NCI-H82 treated with DMSO at 0.1 percent for 48 hours (cell line): Measurements from ENCODE around the gene TMPRSS11E.
"Not testable (repeated sequence)": the region's sequence is repeated elsewhere in the genome, so short reads cannot be mapped to it uniquely, and the experiment has no call there.

Experiments used
- DNase-seq: peaks from one replicate; lab custom pipeline; 2025; ENCODE audit not compliant: unreplicated experiment; lab: John Stamatoyannopoulos, UW

Gene TMPRSS11E, protein sequence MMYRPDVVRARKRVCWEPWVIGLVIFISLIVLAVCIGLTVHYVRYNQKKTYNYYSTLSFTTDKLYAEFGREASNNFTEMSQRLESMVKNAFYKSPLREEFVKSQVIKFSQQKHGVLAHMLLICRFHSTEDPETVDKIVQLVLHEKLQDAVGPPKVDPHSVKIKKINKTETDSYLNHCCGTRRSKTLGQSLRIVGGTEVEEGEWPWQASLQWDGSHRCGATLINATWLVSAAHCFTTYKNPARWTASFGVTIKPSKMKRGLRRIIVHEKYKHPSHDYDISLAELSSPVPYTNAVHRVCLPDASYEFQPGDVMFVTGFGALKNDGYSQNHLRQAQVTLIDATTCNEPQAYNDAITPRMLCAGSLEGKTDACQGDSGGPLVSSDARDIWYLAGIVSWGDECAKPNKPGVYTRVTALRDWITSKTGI

DNA sequence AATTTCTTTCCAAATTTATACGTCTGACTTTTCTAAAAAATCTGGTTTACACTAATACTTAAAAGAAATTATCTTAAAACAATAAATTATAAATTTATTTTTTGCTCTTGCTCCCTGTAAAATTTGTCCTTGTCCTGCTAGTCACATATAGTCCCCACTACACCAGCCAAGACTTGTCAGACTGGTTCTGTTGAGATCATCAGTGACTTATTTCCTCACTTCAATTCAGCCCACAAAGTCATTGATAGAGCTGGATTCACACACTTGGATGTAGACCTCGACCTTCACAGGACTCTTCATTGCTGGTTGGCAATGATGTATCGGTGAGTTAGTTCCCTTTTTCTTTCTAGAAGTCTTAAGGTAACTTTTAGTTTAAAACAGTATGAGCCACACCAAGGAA is at the start of gene TMPRSS11E:
Gene TMPRSS11E, plus strand, starts transcription at position 263 of the 400 bp plus-strand sequence. Its CDS starts 50 bp downstream, at position 313.
- DNase-seq = no peak

DNA sequence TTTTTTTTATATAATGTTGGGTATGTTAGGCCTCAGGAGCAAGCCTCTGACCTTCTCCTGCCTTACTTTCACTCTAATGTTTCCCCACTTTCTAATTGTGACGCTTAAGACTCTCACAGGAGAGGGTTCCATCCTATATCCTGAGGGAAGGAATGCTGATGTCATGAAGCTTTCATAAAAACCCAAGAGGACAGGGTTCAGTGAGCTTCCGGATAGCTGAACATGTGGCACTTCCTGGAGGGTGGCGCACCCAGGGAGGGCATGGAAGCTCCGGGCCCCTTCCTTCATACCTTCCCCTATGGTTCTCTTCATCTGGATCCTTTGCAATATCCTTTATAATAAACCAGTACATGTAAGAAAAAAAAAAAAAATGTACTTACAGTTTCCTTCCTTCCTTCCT is 48.0 kb upstream of the TMPRSS11E start:
- no peak for DNase-seq

DNA sequence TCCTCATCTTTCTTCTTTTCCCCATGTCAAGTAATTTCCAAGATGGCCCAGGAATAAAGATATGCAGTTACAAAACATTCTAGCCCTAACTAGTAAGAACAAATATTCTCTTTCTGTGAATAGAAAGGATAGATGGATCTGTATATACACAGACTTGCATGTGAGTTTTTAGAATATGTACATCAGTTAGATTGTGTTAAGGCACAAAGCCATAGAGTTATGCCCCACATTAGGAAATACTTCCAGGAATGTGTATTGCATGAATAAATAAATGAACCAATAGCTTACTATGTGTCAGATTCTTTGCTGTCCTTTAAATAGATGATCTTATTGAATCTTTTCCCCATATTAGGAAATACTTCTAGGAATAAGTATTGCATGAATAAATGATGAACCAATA is 46.0 kb upstream of the TMPRSS11E start:
- DNase-seq = no peak

DNA sequence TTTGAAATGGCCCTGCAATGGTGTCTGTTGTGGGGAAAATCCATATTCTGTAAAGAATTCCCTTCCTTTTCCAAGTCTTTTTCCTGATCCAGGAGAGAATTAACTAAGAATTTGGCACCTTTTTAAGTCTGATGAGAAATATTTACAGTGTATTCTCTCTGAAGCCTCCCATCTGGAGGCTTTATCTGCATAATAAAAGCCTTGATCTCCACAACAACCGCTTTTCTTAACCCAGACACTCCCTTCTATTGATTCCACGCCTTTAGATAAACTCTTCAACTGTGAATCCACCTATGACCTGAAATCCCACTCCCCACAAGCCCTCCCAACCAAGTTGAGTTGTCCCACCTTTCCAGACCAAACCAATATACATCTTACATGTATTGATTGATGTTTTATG is 43.1 kb upstream of the TMPRSS11E start:
- DNase-seq = no peak

DNA sequence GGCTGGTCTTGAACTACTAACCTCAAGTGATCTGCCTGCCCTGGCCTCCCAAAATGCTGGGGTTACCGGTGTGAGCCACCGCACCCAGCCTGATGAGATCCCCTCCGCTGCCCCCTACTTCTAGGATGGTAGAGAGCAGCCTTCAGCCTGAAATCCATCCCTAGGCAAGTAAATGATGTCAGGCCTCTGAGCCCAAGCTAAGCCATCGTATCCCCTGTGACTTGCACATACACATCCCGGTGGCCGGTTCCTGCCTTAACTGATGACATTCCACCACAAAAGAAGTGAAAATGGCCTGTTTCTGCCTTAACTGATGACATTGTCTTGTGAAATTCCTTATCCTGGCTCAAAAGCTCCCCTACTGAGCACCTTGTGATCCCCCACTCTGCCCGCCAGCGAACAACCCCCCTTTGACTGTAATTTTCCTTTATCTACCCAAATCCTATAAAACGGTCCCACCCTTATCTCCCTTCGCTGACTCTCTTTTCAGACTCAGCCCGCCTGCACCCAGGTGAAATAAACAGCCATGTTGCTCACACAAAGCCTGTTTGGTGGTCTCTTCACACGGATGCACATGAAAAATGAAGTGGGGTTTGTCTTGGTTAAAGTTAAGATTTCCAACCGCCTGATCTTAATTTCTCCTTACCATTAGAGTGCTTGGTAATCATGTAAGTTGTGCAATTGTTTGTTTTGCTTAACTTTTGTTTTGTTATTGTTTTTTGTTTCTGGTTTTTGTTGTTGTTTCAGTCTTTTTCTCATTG is 41.4 kb upstream of the TMPRSS11E start:
- DNase-seq = not testable (repeated sequence)

DNA sequence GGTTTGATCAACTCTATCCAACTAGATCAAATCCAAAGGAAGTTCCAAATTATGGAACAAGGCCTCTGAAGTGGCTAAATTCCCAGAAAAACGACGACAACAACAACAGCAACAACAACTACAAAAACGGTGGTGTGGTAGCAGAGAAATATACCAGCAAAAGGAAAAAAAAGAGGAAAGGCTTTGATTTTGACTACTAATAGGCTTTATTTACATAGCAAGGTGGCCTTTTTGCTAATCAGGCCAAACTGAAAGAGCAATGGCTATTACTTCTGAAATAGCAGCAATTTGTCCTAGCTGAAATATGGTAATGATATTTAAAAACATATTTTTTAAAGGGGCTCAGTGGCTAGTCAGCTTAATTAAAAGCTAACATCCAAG is 40.8 kb upstream of the TMPRSS11E start:
- DNase-seq = no peak

DNA sequence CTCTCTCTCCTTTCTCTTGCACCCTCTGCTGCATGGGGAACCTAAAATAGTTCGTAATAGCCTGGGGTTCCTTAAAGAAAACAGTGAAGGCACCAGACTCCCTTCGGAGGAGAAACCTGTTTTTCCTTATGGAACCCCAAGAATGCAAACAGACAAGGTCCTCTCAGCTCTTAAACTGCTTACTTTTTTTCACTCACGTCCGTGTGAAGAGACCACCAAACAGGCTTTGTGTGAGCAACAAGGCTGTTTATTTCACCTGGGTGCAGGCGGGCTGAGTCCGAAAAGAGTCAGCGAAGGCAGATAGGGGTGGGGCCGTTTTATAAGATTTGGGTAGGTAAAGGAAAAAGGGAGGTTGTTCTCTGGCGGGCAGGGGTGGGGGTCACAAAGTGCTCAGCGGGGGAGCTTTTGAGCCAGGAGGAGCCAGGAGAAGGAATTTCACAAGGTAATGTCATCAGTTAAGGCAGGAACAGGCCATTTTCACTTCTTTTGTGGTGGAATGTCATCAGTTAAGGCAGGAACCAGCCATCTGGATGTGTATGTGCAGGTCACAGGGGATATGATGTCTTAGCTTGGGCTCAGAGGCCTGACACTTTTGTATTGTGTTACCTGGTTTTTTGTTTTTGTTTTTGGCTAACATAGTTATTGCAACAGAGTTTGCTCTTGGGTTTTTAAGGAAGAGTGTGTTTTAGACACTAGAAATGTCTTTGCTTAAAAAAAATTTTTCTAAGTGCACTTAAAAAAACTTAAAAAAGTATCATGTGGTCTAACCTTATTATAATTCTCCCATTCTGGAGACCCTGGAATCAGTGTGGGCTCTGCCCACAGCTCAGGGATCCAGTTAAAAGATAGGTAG is 40.0 kb upstream of the TMPRSS11E start:
- not testable (repeated sequence) for DNase-seq

DNA sequence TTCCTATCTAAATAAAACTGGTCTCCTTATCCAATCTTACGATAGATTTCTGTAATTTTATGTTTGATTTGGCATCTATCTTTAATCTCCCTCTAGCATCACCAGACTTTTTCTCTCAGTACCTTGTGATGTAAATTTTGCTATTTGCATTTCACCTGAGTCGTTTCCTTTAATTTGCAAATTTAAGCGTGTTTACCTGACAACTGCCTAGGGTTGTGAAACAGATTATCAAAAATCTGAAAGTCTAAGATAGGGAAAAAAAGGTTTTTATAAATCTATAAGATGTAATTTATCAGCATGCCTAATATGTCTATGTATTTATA is 39.4 kb upstream of the TMPRSS11E start:
- no peak for DNase-seq

DNA sequence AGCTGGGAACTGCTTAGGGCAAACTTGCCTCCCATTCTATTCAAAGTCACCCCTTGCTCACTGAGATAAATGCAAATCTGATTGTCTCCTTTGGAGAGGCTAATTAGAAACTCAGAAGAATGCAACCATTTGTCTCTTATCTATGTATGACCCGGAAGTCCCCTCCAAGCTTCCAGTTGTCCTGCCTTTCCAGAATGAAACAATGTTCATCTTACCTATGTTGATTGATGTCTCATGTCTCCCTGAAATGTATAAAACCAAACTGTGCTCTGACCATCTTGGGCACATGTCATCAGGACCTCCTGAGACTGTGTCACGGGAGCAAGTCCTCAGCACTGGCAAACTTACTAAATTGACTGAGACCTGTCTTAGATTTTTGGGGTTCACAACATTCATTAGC is 37.1 kb upstream of the TMPRSS11E start:
- no peak for DNase-seq

DNA sequence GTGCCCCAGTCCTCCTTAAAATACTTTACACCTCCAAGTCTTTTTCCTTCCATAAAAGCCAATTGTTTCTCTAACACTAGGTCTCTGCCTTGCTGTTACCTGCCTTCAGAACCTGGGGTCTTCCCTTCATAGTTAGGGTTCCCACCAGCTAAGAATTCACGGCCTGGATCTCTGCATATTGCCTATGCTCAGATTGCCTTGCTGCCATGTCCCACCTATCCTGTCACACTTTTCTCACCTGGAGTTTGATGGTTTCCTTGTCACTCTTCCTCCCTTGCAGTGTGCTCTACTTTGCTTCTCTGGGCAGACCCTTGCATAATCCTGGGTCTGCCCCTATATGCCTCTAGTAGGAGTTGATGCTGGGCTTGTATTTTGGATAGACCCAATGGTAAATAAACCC is 36.6 kb upstream of the TMPRSS11E start:
- no peak for DNase-seq

DNA sequence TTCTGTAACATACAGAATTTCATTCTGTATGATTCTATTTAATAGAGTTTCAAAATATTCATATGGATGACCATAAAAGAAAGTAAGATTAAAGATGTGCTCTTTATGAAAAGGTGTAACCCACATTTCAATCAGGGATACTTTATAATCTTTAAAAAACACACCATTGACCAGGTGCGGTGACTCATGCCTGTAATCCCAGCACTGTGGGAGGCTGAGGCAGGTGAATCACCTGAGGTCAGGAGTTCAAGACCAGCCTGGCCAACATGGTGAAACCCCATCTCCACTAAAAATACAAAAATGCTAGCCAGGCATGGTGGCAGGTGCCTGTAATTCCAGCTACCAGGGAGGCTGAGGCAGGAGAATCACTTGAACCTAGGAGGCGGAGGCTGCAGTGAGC is 35.2 kb upstream of the TMPRSS11E start:
- not testable (repeated sequence) for DNase-seq

DNA sequence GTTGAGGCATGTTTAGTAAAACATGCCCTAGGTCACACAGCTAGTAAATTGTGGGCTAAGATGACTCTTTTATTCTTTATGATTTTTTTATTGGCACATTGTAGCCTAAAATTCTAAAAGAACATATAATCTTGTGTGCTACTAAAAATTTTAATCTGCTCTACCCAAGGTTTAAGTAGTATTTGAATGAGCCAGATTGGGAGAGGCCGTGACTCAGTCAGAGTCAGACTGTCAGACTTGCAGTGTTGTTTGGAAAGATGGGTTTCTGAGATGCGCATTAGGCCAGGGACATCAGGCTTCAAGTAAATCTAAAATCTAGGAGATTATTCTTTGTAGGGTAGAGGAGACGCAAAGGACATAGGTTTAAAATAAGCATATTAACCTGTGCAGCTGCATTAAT is 30.7 kb upstream of the TMPRSS11E start:
- DNase-seq = no peak

DNA sequence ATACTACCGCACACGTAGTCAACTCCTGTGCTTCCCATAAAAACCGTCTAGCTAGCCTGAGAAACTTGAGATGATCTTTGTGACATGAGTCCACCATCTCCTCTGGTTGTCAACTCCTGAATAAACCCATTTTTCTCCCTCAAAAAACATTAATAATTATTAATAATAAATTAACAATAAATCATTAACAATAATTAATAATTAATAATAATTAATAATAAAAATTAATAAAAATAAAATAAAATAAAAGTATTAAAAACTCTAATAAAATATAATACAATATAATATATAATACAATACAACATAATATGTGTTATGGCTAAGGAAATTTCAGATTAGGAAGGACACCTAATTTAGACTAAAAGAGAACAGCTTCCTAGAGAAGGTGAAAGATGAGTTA is 20.7 kb upstream of the TMPRSS11E start:
- DNase-seq = no peak

DNA sequence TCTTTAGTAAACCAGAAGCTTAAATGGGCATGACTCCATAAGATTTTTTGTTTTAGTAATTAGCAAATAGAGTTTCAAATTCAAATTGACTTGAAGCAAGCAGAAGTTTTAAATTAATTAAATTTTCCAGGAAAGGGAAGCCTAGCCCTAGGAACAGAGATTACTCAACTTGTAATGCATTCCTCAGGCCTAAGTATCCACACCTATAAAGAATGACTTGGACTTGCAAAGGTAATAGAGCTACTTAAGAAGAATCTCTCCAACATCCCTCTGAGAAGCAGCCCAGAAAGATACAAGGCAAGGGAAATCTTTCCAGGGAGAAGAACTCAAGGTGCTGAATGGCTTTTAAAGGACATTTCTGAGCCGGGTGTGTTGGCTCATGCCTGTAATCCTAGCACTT is 16.9 kb upstream of the TMPRSS11E start:
- DNase-seq = no peak

DNA sequence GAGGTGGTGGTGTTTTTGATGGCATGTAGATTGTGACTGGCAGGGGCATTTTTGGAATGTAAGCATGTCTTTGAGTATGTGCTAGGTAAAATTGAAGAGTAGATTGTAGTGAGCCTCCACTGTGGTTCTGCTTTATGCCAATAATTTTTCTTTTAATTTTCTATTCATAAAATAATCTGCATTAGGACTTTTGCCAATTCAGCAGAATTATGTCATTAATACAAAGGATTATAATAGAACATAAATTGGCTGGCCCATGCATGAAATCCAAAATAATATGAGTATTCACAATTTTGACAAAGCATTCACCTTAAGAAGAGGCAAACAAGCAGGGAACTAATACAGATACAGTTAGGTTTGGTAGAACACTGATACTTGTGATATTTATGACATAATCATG is 14.9 kb upstream of the TMPRSS11E start:
- DNase-seq = no peak

DNA sequence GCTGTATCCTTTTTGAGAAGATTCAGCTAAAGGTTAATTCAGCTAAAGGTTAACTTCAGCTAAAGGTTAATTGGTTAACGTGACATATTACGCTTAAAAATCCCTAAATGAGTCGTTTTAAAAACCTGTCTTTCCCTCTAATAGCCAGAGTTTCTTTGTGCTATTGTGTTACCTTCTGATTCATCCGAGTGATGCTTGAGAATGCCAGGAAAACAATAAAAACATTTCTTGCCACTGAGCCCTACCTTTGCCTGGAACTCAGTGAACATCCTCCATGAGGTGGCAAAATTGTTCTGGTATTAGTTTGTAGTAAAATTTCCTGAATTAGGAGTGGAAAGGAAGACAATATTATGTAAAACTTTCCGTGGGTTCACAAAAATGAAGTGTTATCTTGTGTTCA is 13.7 kb upstream of the TMPRSS11E start:
- DNase-seq = no peak

DNA sequence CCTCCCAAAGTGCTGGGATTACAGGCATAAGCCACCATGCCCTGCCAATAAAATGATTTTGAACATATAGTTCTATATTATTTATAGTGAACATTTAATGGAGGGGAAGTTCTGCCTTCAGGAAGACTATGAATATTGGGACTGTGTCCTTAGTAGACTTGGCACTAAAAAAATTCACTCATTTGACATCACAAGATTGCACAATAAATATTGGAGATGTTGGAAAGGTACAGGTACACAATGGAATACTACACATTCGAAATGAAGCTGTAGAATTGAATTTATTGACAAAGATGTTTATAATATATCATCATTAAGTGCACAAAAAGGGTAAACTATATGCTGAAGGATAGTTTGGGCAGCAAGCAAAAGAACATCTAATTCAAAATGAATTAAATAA is 13.0 kb upstream of the TMPRSS11E start:
- DNase-seq = no peak

DNA sequence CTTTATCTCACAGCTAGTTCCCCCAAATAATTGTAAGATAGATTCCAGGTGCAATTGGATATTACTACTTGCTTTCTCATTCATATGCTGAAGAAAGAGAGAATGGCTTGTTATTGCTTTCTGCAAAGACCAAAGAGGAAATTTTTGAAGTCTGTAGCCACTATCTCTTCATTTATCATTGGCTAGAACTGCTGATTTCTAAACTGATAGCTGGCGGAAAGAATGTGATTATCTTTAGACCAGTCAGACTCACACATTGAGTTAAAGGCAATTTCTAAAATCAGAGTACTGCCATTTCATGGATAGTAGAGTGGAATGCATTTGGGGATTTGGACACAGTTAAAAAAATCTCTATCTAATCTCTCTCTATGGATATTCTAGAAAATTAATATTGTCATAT is 12.4 kb upstream of the TMPRSS11E start:
- no peak for DNase-seq

DNA sequence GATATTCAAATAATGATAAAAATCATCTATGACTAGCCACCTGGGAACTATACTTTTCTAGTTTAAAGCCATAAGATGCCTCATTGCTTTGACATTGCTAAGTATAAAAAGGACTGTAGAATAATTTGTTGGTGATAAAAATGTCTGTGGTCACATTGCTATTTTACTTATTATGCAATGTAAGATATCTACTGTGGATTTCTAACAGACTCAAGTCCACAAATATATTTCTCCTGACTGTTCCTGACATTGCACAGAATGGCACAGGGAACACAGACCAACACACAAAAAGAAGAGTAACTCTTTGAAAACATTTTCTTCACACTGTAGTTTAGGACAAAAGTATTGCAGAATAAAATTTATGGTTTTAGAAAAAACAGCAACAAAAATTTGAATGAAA is 2.2 kb upstream of the TMPRSS11E start:
- no peak for DNase-seq

DNA sequence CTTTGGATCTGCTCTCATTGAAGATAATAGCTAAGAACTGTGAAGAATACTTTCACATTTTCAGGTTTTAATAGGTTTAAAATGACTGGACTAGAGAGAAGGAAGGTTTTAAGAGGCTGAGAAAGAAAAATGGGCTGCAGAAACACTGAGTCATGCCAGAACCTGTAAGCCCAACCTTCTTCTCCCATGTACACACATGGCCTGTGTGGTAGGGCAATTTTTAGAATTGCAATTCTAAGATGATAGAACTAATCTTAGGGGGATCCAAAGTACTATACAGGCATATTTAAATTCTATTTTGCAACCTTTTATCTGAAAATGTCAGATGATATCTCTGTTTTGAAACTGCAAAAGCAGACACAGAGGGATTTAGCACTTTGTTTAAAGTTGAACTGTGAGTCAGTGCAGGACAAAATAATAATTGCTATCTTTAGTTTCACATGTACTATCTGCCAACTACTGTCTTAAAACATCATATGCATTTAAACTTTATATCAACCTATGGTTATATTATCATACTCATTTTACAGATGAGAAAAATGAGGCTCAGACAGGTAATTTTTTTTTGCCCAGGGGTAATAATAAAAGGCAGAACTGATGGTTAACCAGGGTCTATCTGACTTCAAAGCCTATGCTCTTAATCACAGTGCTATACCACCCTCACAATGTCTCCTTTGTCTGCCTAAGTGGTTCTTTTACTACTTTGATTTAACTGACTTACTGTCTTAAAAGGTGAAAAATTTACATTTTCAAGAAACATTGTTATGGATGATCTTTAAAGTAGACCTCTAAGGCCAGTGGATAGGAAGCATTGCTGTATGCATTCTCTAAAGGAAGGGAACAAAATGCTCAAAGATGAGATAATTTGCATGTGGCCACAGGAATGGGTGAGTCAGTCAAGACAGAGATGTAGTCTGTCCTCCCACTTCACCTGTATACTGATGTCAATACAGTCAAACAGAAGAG is 4.3 kb downstream of the TMPRSS11E start:
- DNase-seq = no peak

DNA sequence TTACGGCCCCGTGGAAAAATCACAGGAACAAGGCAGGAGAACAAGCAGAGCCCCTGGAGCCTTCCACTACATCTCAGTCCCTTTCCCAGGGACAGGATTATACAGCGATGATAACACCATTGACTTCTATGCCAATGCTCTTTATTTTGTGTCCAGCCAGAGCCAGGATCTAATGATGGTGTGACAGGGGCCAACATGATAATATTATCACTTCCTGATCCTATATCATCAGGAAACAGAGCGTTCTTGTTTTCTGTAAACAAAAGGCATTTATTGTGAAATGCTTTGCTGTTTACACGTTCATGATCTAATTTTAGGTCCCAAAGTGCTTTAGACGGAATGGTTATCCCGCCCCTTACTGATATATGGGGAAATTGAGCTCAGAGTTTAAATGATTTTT is 12.8 kb downstream of the TMPRSS11E start:
- DNase-seq = no peak
